HEK293 (cell line): Measurements from ENCODE around the gene GSG1L.

ENCODE experiments used
- PRDM1 ChIP-seq: fragments of 450-650 bp; formaldehyde crosslinking; IDR thresholded peaks from 2 replicates; pipeline ENCODE4; 2016; ENCODE audit warnings: missing biosample characterization, missing genetic modification characterization
- REPIN1 ChIP-seq: fragments of 450-650 bp; formaldehyde crosslinking; IDR thresholded peaks from 2 replicates; pipeline ENCODE4 v1.5.1; 2017; ENCODE audit warnings: missing biosample characterization, missing genetic modification characterization, low read depth
- YY1 ChIP-seq: fragments of 450-650 bp; formaldehyde crosslinking; IDR thresholded peaks from 2 replicates; pipeline ENCODE4 v1.5.1; 2018; ENCODE audit warnings: missing biosample characterization, missing genetic modification characterization
- ZNF146 ChIP-seq: fragments of 450-650 bp; formaldehyde crosslinking; IDR thresholded peaks from 2 replicates; pipeline ENCODE4 v1.5.1; 2016; ENCODE audit warnings: missing biosample characterization, missing genetic modification characterization
- ZNF157 ChIP-seq: fragments of 450-650 bp; formaldehyde crosslinking; IDR thresholded peaks from 2 replicates; pipeline ENCODE4 v1.5.1; 2016; ENCODE audit warnings: missing biosample characterization, missing genetic modification characterization
- ZNF350 ChIP-seq: fragments of 450-650 bp; formaldehyde crosslinking; IDR thresholded peaks from 2 replicates; pipeline ENCODE4 v1.5.0; 2017; ENCODE audit warnings: missing biosample characterization, mild to moderate bottlenecking, missing genetic modification characterization
- TF ChIP-seq, protein P1 (sequence below): fragments of 450-650 bp; formaldehyde crosslinking; IDR thresholded peaks from 2 replicates; pipeline ENCODE4 v1.5.1; 2016; ENCODE audit warnings: missing biosample characterization, missing genetic modification characterization
- TF ChIP-seq, protein P2 (sequence below): fragments of 450-650 bp; formaldehyde crosslinking; IDR thresholded peaks from 2 replicates; pipeline ENCODE4 v1.5.1; 2016; ENCODE audit warnings: missing biosample characterization, missing genetic modification characterization
- TF ChIP-seq, protein P3 (sequence below): fragments of 450-650 bp; formaldehyde crosslinking; IDR thresholded peaks from 2 replicates; pipeline ENCODE4 v1.5.1; 2016; ENCODE audit warnings: missing biosample characterization, missing genetic modification characterization

DNA sequence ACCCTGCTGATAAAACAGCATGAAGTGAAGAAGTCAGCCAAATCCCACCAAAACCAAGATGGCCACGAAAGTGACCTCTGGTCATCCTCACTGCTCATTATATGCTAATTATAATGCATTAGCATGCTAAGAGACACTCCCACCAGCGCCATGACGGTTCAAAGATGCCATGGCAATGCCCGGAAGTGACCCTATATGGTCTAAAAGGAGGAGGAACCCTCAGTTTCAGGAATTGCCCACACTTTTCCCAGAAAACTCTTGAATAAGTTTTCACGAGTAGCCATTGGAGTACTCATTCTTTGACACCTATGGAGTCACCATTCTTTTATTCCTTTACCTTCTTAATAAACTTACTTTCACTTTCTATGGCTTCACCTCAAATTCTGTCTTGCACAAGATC is 44.3 kb downstream of the GSG1L start:
- TF ChIP-seq ZNF350 (tag by site-specific recombination) (no peak), REPIN1 (no peak), YY1 (tag by site-specific recombination) (no peak), ZNF157 (tag by site-specific recombination) (no peak), ZNF146 (tag by site-specific recombination) (no peak), PRDM1 (tag by site-specific recombination) (no peak)
- TF ChIP-seq, protein P1, sequence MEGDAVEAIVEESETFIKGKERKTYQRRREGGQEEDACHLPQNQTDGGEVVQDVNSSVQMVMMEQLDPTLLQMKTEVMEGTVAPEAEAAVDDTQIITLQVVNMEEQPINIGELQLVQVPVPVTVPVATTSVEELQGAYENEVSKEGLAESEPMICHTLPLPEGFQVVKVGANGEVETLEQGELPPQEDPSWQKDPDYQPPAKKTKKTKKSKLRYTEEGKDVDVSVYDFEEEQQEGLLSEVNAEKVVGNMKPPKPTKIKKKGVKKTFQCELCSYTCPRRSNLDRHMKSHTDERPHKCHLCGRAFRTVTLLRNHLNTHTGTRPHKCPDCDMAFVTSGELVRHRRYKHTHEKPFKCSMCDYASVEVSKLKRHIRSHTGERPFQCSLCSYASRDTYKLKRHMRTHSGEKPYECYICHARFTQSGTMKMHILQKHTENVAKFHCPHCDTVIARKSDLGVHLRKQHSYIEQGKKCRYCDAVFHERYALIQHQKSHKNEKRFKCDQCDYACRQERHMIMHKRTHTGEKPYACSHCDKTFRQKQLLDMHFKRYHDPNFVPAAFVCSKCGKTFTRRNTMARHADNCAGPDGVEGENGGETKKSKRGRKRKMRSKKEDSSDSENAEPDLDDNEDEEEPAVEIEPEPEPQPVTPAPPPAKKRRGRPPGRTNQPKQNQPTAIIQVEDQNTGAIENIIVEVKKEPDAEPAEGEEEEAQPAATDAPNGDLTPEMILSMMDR (tag by site-specific recombination): no peak
- TF ChIP-seq, protein P2, sequence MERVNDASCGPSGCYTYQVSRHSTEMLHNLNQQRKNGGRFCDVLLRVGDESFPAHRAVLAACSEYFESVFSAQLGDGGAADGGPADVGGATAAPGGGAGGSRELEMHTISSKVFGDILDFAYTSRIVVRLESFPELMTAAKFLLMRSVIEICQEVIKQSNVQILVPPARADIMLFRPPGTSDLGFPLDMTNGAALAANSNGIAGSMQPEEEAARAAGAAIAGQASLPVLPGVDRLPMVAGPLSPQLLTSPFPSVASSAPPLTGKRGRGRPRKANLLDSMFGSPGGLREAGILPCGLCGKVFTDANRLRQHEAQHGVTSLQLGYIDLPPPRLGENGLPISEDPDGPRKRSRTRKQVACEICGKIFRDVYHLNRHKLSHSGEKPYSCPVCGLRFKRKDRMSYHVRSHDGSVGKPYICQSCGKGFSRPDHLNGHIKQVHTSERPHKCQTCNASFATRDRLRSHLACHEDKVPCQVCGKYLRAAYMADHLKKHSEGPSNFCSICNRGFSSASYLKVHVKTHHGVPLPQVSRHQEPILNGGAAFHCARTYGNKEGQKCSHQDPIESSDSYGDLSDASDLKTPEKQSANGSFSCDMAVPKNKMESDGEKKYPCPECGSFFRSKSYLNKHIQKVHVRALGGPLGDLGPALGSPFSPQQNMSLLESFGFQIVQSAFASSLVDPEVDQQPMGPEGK (tag by site-specific recombination): no peak
- TF ChIP-seq, protein P3, sequence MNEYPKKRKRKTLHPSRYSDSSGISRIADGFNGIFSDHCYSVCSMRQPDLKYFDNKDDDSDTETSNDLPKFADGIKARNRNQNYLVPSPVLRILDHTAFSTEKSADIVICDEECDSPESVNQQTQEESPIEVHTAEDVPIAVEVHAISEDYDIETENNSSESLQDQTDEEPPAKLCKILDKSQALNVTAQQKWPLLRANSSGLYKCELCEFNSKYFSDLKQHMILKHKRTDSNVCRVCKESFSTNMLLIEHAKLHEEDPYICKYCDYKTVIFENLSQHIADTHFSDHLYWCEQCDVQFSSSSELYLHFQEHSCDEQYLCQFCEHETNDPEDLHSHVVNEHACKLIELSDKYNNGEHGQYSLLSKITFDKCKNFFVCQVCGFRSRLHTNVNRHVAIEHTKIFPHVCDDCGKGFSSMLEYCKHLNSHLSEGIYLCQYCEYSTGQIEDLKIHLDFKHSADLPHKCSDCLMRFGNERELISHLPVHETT: no peak
